Panc1 (cell line): ENCODE data around the gene RELT. TPM values are rescaled to one million over a fixed set of nuclear protein-coding genes. Genes with fewer than 3 reads are reported as not detected.
A peak's percentile ranks its signal among the peaks of the same experiment; 100 is the strongest.

Experiments
- ATAC-seq: fragments of 200-7000 bp; cut with Tn5 transposase; 2 replicates; pipeline ENCODE4 v1.9.1; 2020; ENCODE audit warnings: mild to moderate bottlenecking, moderate library complexity
- BruUV-seq: library from RNA; stranded (reverse); fragments of 400-500 nt; replicated peaks from 2 replicates; lab custom pipeline; 2021; lab: Mats Ljungman, UMichigan
- CTCF ChIA-PET: fragments of 300-600 bp; sonication (Branson Sonifier 250); formaldehyde crosslinking; loops from one replicate; lab custom pipeline; 2022; ENCODE audit warnings: antibody characterized with exemption; lab: Charles Lee
- POLR2A ChIA-PET: fragments of 300-600 bp; sonication (Branson Sonifier 250); formaldehyde crosslinking; loops from one replicate; lab custom pipeline; 2022; ENCODE audit warnings: antibody characterized with exemption; lab: Charles Lee
- DNase-seq: peaks from one replicate; pipeline ENCODE4 v3.0.0-alpha.2; 2010; ENCODE audit warnings: low read depth, low spot score
- H3K27ac ChIP-seq: 2 replicates; pipeline ENCODE4 v1.5.1; 2011; ENCODE audit warnings: mild to moderate bottlenecking, low read length, inconsistent platforms
- H3K27me3 ChIP-seq: fragments of 200-500 bp; sonication (Bioruptor generic); 2 replicates; pipeline ENCODE4 v1.6.0; 2014; ENCODE audit warnings: low read length, inconsistent platforms; ENCODE audit not compliant: control insufficient read depth, insufficient read depth
- H3K36me3 ChIP-seq: fragments of 200-500 bp; sonication (Bioruptor generic); 2 replicates; pipeline ENCODE4 v1.5.1; 2014; ENCODE audit warnings: inconsistent platforms, mild to moderate bottlenecking, low read length, moderate library complexity; ENCODE audit not compliant: control insufficient read depth, insufficient read depth
- H3K4me1 ChIP-seq: 2 replicates; pipeline ENCODE4 v1.5.1; 2011; ENCODE audit warnings: inconsistent platforms, mild to moderate bottlenecking, low read length, moderate library complexity; ENCODE audit not compliant: control insufficient read depth, insufficient read depth
- H3K4me3 ChIP-seq, 2 experiments: 2 replicates each; pipeline ENCODE4 v1.5.1; 2011 to 2012; ENCODE audit warnings: low read depth in 2 of 2, low read length in 2 of 2, mild to moderate bottlenecking in 2 of 2, inconsistent platforms in 1 of 2, moderate library complexity in 1 of 2
- H3K9me3 ChIP-seq: fragments of 200-500 bp; sonication (Bioruptor generic); 2 replicates; pipeline ENCODE4 v1.5.1; 2014; ENCODE audit warnings: low read depth, mild to moderate bottlenecking, inconsistent platforms, low read length, moderate library complexity; ENCODE audit not compliant: control insufficient read depth, insufficient read depth
- POLR2AphosphoS5 ChIP-seq: IDR thresholded peaks from 2 replicates; pipeline ENCODE4 v1.6.1; 2012; ENCODE audit warnings: mild to moderate bottlenecking, low read depth, low read length, moderate library complexity
- SIN3A ChIP-seq: IDR thresholded peaks from 2 replicates; pipeline ENCODE4 v1.6.1; 2012; ENCODE audit warnings: low read depth, mild to moderate bottlenecking, low read length, moderate library complexity, borderline replicate concordance; ENCODE audit not compliant: insufficient read depth
- TCF7L2 ChIP-seq: IDR thresholded peaks from 2 replicates; pipeline ENCODE4 v1.6.1; 2011; ENCODE audit warnings: mild to moderate bottlenecking, low read depth, low read length, inconsistent platforms
- in situ Hi-C: cut with HindIII; loops from 2 replicates; pipeline ENCODE4 v1.10.0; 2016; ENCODE audit warnings: low sequenced_read_pairs, low pct_unique_long_range_greater_than_20kb
- intact Hi-C: fragments of 100-400 bp; cut with micrococcal nuclease; formaldehyde crosslinking; loops from one replicate; pipeline ENCODE4 v1.10.0; 2022; ENCODE audit not compliant: unreplicated experiment
- total RNA-seq: library from RNA; stranded (reverse); gene quantifications from one replicate; pipeline ENCODE4 v1.2.1, GENCODE V29; 2021; ENCODE audit not compliant: unreplicated experiment
- TF ChIP-seq, protein P1 (sequence below): fragments of 450-650 bp; IDR thresholded peaks from 2 replicates; pipeline ENCODE4 v1.5.1; 2017; ENCODE audit warnings: mild to moderate bottlenecking
- TF ChIP-seq, protein P2 (sequence below), 2 experiments: IDR thresholded peaks; 2 replicates each; pipeline ENCODE4 v1.6.1; 2011 to 2012; ENCODE audit warnings: low read depth in 2 of 2, control low read depth in 1 of 2, low read length in 1 of 2, mild to moderate bottlenecking in 1 of 2, moderate library complexity in 1 of 2; ENCODE audit not compliant: insufficient read depth in 1 of 2

The RELT gene
- total RNA-seq, 1 experiment from 2014 or later = 11.3 TPM

DNA sequence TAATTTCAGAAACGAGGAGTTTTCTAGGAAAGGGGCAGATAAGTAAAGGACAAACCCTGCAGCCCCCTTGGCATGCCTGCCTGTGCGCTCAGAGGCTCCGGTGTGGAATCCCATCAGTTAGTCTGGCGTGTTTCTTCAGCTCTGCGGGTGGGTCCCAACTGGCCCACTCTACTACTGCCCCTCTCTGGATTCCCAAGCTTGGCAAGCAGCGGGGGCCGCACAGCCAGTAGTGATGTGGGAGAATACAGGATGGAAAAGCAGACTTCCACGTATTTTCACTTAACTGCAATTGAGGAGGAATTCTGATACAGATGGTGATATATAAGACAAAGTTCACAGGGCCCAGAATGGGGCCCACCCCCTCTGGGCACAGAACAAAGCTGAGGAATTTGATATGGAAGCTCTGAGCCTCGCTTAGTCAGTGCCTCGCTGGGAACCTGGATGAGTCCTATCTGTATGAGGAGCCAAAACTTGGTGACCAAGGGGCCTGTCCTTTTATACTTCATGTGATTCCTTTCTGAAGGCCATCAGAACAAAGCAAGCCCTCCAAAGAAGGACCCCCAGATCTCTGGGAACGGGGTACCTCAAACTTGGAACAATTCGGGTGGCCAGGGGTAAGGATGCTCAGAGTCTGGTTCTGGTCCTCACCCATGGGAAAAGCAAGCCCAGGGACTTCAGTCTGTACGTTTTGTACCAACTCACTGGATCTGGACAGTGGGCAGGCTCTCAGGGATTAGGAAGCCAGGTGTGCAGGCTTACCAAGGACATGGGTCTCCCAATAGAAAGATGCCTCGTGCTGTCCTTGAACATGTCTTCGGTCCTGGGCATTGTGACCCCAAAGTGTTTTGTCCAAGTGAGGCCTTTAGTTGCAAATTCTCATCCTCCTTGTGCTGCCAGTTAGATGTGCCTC lies 26.0 kb downstream of the RELT start:
- no TSS peak for BruUV-seq
- TF ChIP-seq SIN3A = no peak
- no peak for TF ChIP-seq POLR2AphosphoS5
- TF ChIP-seq, protein P1, sequence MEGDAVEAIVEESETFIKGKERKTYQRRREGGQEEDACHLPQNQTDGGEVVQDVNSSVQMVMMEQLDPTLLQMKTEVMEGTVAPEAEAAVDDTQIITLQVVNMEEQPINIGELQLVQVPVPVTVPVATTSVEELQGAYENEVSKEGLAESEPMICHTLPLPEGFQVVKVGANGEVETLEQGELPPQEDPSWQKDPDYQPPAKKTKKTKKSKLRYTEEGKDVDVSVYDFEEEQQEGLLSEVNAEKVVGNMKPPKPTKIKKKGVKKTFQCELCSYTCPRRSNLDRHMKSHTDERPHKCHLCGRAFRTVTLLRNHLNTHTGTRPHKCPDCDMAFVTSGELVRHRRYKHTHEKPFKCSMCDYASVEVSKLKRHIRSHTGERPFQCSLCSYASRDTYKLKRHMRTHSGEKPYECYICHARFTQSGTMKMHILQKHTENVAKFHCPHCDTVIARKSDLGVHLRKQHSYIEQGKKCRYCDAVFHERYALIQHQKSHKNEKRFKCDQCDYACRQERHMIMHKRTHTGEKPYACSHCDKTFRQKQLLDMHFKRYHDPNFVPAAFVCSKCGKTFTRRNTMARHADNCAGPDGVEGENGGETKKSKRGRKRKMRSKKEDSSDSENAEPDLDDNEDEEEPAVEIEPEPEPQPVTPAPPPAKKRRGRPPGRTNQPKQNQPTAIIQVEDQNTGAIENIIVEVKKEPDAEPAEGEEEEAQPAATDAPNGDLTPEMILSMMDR = no peak
- no peak for TF ChIP-seq TCF7L2
- TF ChIP-seq, protein P2, sequence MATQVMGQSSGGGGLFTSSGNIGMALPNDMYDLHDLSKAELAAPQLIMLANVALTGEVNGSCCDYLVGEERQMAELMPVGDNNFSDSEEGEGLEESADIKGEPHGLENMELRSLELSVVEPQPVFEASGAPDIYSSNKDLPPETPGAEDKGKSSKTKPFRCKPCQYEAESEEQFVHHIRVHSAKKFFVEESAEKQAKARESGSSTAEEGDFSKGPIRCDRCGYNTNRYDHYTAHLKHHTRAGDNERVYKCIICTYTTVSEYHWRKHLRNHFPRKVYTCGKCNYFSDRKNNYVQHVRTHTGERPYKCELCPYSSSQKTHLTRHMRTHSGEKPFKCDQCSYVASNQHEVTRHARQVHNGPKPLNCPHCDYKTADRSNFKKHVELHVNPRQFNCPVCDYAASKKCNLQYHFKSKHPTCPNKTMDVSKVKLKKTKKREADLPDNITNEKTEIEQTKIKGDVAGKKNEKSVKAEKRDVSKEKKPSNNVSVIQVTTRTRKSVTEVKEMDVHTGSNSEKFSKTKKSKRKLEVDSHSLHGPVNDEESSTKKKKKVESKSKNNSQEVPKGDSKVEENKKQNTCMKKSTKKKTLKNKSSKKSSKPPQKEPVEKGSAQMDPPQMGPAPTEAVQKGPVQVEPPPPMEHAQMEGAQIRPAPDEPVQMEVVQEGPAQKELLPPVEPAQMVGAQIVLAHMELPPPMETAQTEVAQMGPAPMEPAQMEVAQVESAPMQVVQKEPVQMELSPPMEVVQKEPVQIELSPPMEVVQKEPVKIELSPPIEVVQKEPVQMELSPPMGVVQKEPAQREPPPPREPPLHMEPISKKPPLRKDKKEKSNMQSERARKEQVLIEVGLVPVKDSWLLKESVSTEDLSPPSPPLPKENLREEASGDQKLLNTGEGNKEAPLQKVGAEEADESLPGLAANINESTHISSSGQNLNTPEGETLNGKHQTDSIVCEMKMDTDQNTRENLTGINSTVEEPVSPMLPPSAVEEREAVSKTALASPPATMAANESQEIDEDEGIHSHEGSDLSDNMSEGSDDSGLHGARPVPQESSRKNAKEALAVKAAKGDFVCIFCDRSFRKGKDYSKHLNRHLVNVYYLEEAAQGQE (IDR thresholded peaks at IDR 0.05; ENCODE audit: insufficient read depth in 1 of 2, low read depth in 2 of 2, low read length in 1 of 2) = no peak
- in situ Hi-C loops (no loop called here), intact Hi-C loops (loop anchor here (5.0 kb wide), 1 partner anchor 260 kb away; no protein-coding TSS in a partner anchor)
- ATAC-seq (no peak), DNase-seq (no peak)
- H3K27ac ChIP-seq = no peak overlapping the region
- no peaks in the 10 kb centered on the region for H3K4me1 ChIP-seq
- no peaks in the 10 kb centered on the region for H3K27me3 ChIP-seq
- no peak overlapping the region for H3K4me3 ChIP-seq
- no peaks in the 10 kb centered on the region for H3K9me3 ChIP-seq
- CTCF ChIA-PET = interaction anchor here (1.8 kb wide), 2 partner anchors 51 to 259 kb away, joined by 4 to 5 read pairs; no protein-coding TSS in a partner anchor
- no peaks in the 10 kb centered on the region; the same call in 1 of the 2 replicates for H3K36me3 ChIP-seq
- POLR2A ChIA-PET = interaction anchor here (0.6 kb wide), 1 partner anchor 497 kb away, joined by 4 read pairs; no protein-coding TSS in a partner anchor

DNA sequence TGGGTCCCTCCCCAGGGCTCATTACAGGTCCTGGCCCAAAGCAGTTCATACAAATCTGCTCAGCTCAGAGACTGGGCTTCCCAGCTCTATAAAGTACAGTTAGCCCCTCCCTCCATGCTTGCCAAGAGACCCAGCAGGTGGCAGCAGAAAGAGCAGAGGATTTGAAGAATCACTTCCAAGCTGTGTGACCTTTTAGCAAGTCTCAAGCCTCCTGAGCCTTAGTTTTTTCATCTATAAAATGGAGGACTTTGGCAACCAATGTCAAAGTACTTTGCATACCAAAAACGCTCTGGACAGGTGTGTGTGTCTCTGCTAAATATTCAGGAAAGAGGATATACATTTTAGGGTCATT lies 26.6 kb downstream of the RELT start:
- intact Hi-C loops = loop anchor here (5.0 kb wide), 1 partner anchor 259 kb away; no protein-coding TSS in a partner anchor
- CTCF ChIA-PET = interaction anchor here (0.6 to 1.8 kb wide), 3 partner anchors 33 to 259 kb away, joined by 4 to 5 read pairs (median 5); no protein-coding TSS in a partner anchor
- H3K27me3 ChIP-seq = no peaks in the 10 kb centered on the region

More for the DNA sequence above, 26.6 kb downstream of the RELT start:
- in situ Hi-C loops = no loop called here
- ATAC-seq (no peak), DNase-seq (no peak)
- no peak overlapping the region for H3K27ac ChIP-seq
- BruUV-seq = no TSS peak
- no peak overlapping the region for H3K4me3 ChIP-seq
- POLR2A ChIA-PET = interaction anchor here (0.6 kb wide), 1 partner anchor 497 kb away, joined by 4 read pairs; no protein-coding TSS in a partner anchor
- no peaks in the 10 kb centered on the region; the same call in 1 of the 2 replicates for H3K36me3 ChIP-seq
- H3K9me3 ChIP-seq = no peaks in the 10 kb centered on the region
- H3K4me1 ChIP-seq = no peaks in the 10 kb centered on the region
- TF ChIP-seq, protein P1 = peak; percentile 56; the same call in 1 of the 2 replicates
- no peak for TF ChIP-seq TCF7L2
